Natural killer cell (primary cell): Measurements from ENCODE around the gene LUC7L. TPM values are rescaled to one million over a fixed set of nuclear protein-coding genes. Genes with fewer than 3 reads are reported as not detected.

Source experiments
- ATAC-seq, 3 donors: fragments of 150-1000 bp in 2 of 3; fragments of 200-7000 bp in 1 of 3; cut with Tn5 transposase; 1 replicate in 1 of 3; 2 replicates in 2 of 3; pipeline ENCODE4 v1.10.0; 2021; ENCODE audit warnings: mild to moderate bottlenecking in 2 of 3, moderate library complexity in 2 of 3
- DNase-seq, 2 donors: peaks; one replicate each; pipeline versions ENCODE4 v3.0.0 to v3.0.0-alpha.2; 2013 to 2021; ENCODE audit warnings: mixed read lengths in 1 of 2
- H3K27ac ChIP-seq: one replicate; pipeline ENCODE4 v1.5.1; 2013; ENCODE audit warnings: mild to moderate bottlenecking, low read length
- H3K27me3 ChIP-seq: one replicate; pipeline ENCODE4 v1.6.1; 2013; ENCODE audit warnings: low read length; ENCODE audit not compliant: control insufficient read depth, insufficient read depth
- H3K36me3 ChIP-seq: one replicate; pipeline ENCODE4 v1.6.1; 2013; ENCODE audit warnings: low read length; ENCODE audit not compliant: control insufficient read depth, insufficient read depth
- H3K4me1 ChIP-seq: one replicate; pipeline ENCODE4 v1.6.1; 2013; ENCODE audit warnings: low read length; ENCODE audit not compliant: control insufficient read depth, insufficient read depth
- H3K4me3 ChIP-seq: one replicate; pipeline ENCODE4 v1.5.1; 2013; ENCODE audit warnings: low read length
- H3K9me3 ChIP-seq: one replicate; pipeline ENCODE4 v1.6.1; 2013; ENCODE audit warnings: low read length; ENCODE audit not compliant: control insufficient read depth, insufficient read depth
- H3K27ac Mint-ChIP-seq, 2 donors: one replicate each; pipeline ENCODE4 v1.8.0; 2022; ENCODE audit warnings: mild to moderate bottlenecking in 2 of 2, mixed read lengths in 2 of 2, moderate library complexity in 1 of 2
- H3K27me3 Mint-ChIP-seq, 2 donors: one replicate each; pipeline ENCODE4 v1.8.0; 2022; ENCODE audit warnings: low read depth in 2 of 2, mixed read lengths in 2 of 2
- H3K36me3 Mint-ChIP-seq: one replicate; pipeline ENCODE4 v1.8.0; 2022; ENCODE audit warnings: mixed read lengths
- H3K4me1 Mint-ChIP-seq, 2 donors: one replicate each; pipeline ENCODE4 v1.8.0; 2022; ENCODE audit warnings: mixed read lengths in 2 of 2
- H3K4me3 Mint-ChIP-seq: one replicate; pipeline ENCODE4 v1.8.0; 2022; ENCODE audit warnings: mild to moderate bottlenecking, moderate library complexity, mixed read lengths
- H3K9me3 Mint-ChIP-seq, 2 donors: one replicate each; pipeline ENCODE4 v1.8.0; 2022; ENCODE audit warnings: mixed read lengths in 2 of 2
- WGBS: methylation state at CpG from one replicate; pipeline ENCODE4 v1.1.7; 2013; ENCODE audit warnings: missing lambda C conversion rate; ENCODE audit not compliant: insufficient coverage; 5-methylcytosine and 5-hydroxymethylcytosine counted together
- intact Hi-C: fragments of 100-400 bp; cut with micrococcal nuclease; formaldehyde crosslinking; loops from one replicate; pipeline ENCODE4 v1.14.2; 2022
- total RNA-seq, 4 donors: library from RNA; stranded (reverse); fragments of 120-200 nt in 1 of 4; gene quantifications; one replicate each; pipeline versions ENCODE4 v1.2.3 to v1.2.4, GENCODE V29; 2013 to 2022
- TF ChIP-seq, protein P1 (sequence below): fragments of 200-600 bp; IDR thresholded peaks from one replicate; pipeline ENCODE4 v1.8.0; 2022; ENCODE audit warnings: antibody characterized with exemption

LUC7L gene
- total RNA-seq, 3 donors from 2014 or later (not counting 1 experiment from before 2014, with no cell fraction given): 129 to 168 (median 153) TPM

GRCh38 chr16:263182-263774 lies 34.0 kb upstream of the LUC7L start:
- 98% methylated on average over 35 of the region's 35 CpGs for WGBS
- no peaks in the 10 kb centered on the region for H3K9me3 ChIP-seq
- Mint-ChIP-seq H3K4me1 (peaks cover 8 to 25% of the 10 kb centered on the region in 2 donors), H3K27ac (no peak overlapping the region), H3K4me3 (no peak overlapping the region), H3K9me3 (no peaks in the 10 kb centered on the region), H3K27me3 (no peaks in the 10 kb centered on the region), H3K36me3 (no peaks in the 10 kb centered on the region)
- H3K27me3 ChIP-seq: no peaks in the 10 kb centered on the region
- peaks cover 15% of the 10 kb centered on the region for H3K4me1 ChIP-seq
- H3K27ac ChIP-seq: no peak overlapping the region
- DNase-seq (no peak), ATAC-seq (no peak)
- peaks cover 28% of the 10 kb centered on the region for H3K36me3 ChIP-seq
- intact Hi-C loops: no loop called here
- TF ChIP-seq, protein P1, sequence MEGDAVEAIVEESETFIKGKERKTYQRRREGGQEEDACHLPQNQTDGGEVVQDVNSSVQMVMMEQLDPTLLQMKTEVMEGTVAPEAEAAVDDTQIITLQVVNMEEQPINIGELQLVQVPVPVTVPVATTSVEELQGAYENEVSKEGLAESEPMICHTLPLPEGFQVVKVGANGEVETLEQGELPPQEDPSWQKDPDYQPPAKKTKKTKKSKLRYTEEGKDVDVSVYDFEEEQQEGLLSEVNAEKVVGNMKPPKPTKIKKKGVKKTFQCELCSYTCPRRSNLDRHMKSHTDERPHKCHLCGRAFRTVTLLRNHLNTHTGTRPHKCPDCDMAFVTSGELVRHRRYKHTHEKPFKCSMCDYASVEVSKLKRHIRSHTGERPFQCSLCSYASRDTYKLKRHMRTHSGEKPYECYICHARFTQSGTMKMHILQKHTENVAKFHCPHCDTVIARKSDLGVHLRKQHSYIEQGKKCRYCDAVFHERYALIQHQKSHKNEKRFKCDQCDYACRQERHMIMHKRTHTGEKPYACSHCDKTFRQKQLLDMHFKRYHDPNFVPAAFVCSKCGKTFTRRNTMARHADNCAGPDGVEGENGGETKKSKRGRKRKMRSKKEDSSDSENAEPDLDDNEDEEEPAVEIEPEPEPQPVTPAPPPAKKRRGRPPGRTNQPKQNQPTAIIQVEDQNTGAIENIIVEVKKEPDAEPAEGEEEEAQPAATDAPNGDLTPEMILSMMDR: no peak
- no peak overlapping the region for H3K4me3 ChIP-seq

- no peaks in the 10 kb centered on the region for H3K36me3 Mint-ChIP-seq
- H3K4me1 Mint-ChIP-seq: peaks cover 8 to 14% of the 10 kb centered on the region in 2 donors
- no peak overlapping the region for H3K27ac ChIP-seq
- no peaks in the 10 kb centered on the region for H3K9me3 ChIP-seq
- H3K4me3 ChIP-seq: no peak overlapping the region
- ATAC-seq (no peak), DNase-seq (no peak)
- H3K27ac Mint-ChIP-seq: no peak overlapping the region
- H3K27me3 ChIP-seq: no peaks in the 10 kb centered on the region
- no peak overlapping the region for H3K4me3 Mint-ChIP-seq
- H3K9me3 Mint-ChIP-seq: no peaks in the 10 kb centered on the region
- H3K27me3 Mint-ChIP-seq: no peaks in the 10 kb centered on the region
- peaks cover 28% of the 10 kb centered on the region for H3K36me3 ChIP-seq
- TF ChIP-seq, protein P1: no peak
- intact Hi-C loops: no loop called here
- H3K4me1 ChIP-seq: peaks cover 15% of the 10 kb centered on the region
- WGBS: 96% methylated on average over 29 of the region's 29 CpGs
Measured at GRCh38 chr16:262121-262745, 33.0 kb upstream of the LUC7L start.

- Mint-ChIP-seq H3K36me3 (no peaks in the 10 kb centered on the region), H3K27ac (no peak overlapping the region), H3K9me3 (no peaks in the 10 kb centered on the region), H3K27me3 (no peaks in the 10 kb centered on the region), H3K4me1 (peaks cover 8 to 15% of the 10 kb centered on the region in 2 donors), H3K4me3 (no peak overlapping the region)
- Histone ChIP-seq H3K4me1 (peaks cover 15% of the 10 kb centered on the region), H3K27ac (no peak overlapping the region), H3K4me3 (no peak overlapping the region), H3K27me3 (no peaks in the 10 kb centered on the region), H3K9me3 (no peaks in the 10 kb centered on the region), H3K36me3 (peaks cover 28% of the 10 kb centered on the region)
- ATAC-seq (no peak), DNase-seq (no peak)
- TF ChIP-seq, protein P1: no peak
- 97% methylated on average over 28 of the region's 28 CpGs for WGBS
- intact Hi-C loops: no loop called here
Measured at GRCh38 chr16:261031-261691, 31.9 kb upstream of the LUC7L start.
